ENCODE results near the gene ZDHHC14.
A peak's percentile ranks its signal among the peaks of the same experiment; 100 is the strongest.
"Not testable (repeated sequence)": the region's sequence is repeated elsewhere in the genome, so short reads cannot be mapped to it uniquely, and the experiment has no call there.

The ZDHHC14 gene

DNA sequence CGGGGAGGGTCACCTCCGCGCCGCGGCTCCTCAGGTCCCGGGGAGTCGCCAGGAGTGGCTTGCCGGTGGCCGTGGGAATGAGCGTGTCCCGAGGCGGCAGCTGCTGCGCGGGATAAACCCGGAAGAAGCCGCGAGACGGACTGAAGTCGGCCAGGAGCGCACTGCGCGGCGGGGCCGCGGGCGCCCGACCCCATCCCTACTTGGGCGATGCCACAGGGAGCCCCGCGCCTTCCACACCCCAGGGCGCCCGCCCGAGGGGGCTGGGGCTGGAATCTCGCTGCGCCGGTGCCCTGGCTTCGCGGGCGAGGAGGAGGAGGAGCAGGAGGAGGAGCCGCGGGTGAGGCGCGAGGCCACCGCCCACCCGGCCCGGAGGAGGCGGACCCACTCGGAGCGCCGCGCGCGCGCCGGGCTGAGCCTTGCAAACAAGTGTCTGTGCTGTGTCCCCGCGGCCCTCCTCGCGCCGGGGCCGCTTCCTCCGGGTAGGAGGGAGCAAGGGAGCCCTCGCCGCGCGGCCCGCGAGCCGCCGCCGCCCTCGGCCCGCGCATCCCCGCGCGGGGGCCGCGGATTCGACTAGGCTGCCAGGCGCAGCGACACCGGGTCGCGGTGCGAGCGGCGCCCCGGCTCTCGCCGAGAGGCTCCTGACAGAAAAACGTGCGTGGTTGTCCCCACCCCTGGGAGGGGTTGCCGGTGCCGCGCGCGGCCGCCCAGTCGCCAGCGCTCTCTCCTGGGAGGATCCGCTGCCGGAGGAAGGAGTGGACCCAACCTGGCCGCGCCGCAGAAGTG is at the start of gene ZDHHC14:
ZDHHC14 (plus strand) TSS at position 412 of the 783 bp plus-strand sequence.
- peak; percentile 90 for DNase-seq

DNA sequence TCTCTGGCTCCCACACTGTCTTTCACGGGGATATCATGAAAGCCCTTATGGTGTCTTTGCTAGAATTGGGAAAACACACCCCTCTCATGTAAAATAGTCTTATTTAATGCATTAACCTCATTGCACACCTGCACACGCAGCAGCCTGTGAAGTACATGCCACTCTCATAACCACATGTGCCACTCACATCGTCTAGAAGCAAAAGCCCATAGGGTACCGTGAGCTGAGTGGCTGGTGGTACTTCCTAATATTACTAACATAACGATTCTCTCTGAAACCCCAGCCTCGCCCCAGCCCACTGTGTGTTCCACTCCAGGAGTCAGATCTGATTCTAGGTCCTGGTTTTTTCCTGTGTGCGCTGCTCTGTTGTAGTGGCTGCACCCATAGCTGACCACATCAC is 48.2 kb upstream of the ZDHHC14 start:
- no peak for DNase-seq

- no peak for DNase-seq
Measured at GRCh38 chr6:157333537-157333936, 47.5 kb upstream of the ZDHHC14 start.

DNA sequence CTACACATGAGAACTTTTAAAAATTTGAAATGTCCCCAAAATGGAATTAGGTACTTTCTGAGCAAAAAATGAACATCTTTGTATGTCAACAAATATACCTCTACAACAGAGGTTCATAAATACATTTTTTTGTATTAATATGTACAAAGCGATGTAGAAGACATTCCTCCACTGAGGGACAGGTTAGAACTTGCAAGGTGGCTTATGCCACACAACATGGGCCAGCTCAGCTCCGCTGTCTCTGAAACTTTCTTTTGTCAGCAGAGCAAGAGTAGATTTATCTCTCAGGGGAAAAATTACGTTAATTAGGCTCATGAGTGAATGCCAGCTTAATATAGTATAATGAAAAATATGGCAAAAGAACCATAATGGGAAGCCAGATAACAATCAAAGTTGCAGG is 47.0 kb upstream of the ZDHHC14 start:
- DNase-seq, result no peak

DNA sequence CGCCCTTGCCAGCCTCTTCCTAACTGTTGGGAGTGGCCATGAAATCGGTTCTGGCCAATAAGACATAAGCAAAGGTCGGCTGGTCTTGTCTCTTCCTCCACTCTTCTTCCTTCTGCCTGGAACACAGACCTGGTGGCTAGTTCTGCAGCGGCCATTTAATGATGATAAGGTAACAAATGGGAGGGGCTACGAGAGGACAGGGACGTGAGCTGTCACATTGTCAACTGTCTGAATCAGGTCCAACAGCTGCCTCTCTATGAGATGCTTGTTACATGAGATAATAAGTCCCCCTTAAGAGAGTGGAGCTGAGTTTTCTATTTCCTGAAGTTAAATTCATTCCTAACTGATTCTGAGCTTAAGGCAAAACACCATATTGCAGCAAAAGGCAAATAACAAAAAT is 45.2 kb upstream of the ZDHHC14 start:
- DNase-seq, result no peak

DNA sequence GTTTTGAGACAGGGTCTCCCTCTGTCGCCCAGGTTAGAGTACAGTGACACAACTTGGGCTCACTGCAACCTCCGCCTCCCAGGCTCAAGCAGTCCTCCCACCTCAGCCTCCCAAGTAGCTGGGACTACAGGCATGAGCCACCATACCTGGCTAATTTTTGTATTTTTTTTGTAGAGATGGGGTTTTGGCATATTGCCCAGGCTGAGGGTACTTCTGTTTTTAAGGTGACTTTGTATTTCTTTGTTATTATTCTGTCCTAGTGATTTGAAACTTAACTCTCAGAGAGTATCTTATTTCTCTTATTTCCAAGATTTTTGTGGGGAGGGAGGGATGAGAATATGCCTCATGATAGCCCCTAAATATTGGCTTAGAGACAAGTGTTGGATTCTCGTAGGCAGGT is 43.7 kb upstream of the ZDHHC14 start:
- not testable (repeated sequence) for DNase-seq

DNA sequence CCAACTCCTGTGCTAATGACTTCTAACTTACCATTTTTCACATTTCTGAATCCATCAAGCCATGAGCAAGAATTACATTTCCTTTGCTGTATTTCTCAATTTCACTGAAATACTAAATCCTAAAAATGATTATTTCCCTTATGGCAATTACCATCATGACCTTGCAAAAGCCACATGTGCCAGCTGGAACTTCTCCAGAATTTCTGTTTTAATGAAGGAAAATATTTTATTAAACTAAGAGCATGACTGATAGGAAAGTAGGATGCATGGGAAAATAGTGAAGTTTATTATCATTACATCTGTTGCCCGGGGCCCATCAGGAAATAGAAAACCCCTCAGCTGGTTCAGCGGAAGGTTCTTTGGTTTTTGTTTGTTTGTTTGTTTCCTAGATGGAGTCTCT is 43.2 kb upstream of the ZDHHC14 start:
- DNase-seq, result no peak

DNA sequence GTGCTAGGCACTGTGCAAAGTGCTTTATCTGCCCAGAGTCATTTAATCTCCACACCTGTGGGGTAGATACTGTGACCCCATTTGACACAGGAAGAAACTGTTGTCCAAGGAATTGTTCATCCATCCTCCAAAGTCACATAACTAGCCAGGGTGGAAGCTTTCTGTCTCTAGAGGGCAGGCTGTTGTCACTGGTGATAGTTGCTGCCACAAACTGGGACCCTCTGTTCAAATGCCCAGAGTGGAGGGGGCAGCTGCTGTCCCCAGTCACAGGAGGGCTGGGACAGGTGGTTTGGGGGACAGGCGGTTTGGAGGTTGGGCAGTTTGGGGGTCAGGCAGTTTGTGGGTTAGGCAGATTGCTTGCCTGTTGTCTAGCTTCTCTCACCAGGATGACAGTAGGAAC is 41.6 kb upstream of the ZDHHC14 start:
- DNase-seq, result no peak

DNA sequence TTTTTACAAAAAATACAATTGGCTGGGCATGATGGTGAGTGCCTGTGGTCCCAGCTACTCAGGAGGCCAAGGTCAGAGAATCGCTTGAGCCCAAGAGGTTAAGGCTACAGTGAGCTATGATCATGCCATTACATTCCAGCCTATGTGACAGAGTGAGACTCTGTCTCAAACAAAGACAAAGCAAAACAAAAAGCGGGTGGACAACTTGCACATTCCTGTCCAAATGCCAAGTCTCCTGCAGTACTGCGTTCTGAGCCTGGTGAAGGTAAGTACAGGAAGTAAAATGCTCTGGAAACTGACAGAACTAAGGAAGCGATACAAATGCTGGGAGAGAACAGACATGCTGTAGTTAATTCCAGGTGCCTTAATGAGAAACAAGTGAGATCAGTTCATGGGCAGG is 37.3 kb upstream of the ZDHHC14 start:
- DNase-seq, result no peak

GRCh38 chr6:157346373-157346772 is 34.6 kb upstream of the ZDHHC14 start:
- no peak for DNase-seq

GRCh38 chr6:157358287-157358686 is 22.7 kb upstream of the ZDHHC14 start:
- DNase-seq, result no peak

DNA sequence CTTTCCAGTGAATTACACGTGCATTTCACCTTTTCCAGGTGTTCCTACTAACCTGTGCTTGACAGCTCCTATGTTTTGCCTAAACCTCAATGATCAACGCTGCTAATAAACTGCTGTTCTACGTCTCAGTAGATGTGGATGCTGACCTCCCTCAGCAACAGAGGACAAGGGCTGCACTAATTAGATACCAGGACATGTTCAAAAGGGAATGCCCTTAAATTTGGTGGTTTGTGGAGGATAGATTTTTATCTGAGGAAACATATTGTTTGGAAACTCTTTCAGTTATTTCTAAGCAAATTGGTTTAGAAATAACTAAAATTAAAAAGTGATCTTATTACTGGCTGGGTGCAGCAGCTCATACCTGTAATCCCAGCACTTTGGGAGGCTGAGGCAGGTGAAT is 19.1 kb upstream of the ZDHHC14 start:
- DNase-seq, result no peak

GRCh38 chr6:157364705-157365104 is 16.3 kb upstream of the ZDHHC14 start:
- no peak for DNase-seq

DNA sequence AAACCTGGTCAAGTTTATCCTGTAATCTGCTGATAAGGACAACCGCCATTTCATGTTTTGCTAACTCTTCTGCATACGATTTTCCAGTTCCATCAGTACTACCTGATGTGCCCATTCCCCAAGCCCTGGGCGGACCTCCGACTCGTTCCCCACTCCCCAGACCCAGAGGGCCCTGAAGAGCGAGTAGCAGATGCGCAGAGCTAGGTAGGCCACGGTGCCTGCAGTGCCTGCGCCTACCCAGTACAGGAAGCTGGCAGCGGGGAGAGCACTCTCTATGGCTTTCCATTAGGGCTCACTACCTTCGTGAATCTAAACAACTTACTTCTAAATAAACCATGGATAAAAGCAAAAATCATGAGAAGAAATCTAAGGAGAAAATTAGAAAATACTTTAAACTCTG is 14.3 kb upstream of the ZDHHC14 start:
- no peak for DNase-seq

- no peak for DNase-seq
Measured at GRCh38 chr6:157368359-157369049, 12.5 kb upstream of the ZDHHC14 start.

- no peak for DNase-seq
Measured at GRCh38 chr6:157370755-157371154, 10.2 kb upstream of the ZDHHC14 start.

- DNase-seq, result no peak
Measured at GRCh38 chr6:157372501-157373280, 8.3 kb upstream of the ZDHHC14 start.

GRCh38 chr6:157374889-157375443 is 6.0 kb upstream of the ZDHHC14 start:
- no peak for DNase-seq

GRCh38 chr6:157376241-157376640 is 4.7 kb upstream of the ZDHHC14 start:
- no peak for DNase-seq

DNA sequence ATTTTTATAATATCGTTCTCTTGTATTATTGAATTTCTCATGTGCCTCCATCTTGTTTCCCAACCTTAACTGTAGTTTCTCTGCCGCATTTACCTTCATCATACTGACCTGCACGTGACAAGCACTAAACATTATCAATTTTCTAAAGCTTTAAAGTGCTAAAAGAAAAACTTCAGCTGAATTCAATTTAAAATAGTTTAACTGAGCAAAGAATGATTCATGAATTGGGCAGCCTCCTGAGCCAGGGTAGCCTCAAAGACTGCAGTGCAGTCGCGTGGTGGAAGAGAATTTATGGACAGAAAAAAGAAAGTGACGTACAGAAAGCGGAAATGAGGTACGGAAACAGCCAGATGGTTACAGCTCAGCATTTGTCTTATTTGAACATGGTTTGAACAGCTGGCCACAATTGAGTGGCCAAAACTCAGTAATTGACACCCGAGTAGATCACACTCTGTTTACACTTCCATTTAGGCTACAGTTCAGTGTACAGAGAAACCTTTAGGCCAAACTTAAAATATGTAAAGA is 4.2 kb upstream of the ZDHHC14 start:
- no peak for DNase-seq

DNA sequence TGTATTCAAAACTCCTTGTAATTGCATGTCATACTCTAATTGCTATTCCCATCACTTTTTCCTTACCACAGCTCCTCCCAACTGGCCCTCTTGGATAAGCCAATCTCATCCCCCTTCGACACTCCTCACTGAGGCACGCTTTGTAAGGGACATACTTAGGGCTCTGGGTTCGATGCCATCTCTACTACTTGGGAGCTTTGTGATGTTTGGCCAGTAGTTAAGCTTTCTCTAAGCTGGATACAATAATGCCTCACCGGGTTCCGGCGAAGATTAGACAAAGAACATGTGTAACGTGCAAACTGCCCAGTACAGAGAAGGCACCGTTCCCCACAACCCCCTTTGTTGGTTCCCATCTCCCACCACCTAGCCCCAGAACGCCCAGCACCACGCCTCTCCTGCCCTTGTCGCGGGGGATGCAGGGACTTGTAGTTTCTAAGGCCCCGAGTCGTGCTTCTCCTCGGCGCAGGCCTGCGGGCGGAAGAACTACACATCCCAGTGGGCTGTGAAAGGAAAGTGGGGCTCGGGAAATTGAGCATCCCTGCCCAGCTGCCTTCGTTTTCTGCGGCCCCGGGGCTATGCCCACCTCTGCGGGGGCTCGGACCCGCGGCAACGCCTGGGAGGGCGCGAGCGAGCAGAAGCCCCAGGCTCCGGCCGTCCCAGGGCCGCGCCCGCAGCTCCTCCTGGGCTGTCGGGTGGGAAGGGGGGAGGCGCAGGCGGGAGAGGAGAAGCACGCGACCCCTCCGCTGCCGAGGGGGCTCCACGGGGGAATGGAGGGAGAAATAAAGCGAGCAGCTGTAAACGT is 1.1 kb upstream of the ZDHHC14 start:
- DNase-seq, result peak; percentile 83

- no peak for DNase-seq
Measured at GRCh38 chr6:157380458-157380778, 572 bp upstream of the ZDHHC14 start.

Data from stimulated activated CD4-positive, alpha-beta T cell treated with anti-CD3 and anti-CD28 coated beads, Interleukin-12 subunit alpha, Interleukin-12 subunit beta, amount 100 ng/mL, for 4 hours (primary cell).